ENCODE results near the gene RAB3B. TPM values are rescaled to one million over a fixed set of nuclear protein-coding genes. Genes with fewer than 3 reads are reported as not detected.
A peak's percentile ranks its signal among the peaks of the same experiment; 100 is the strongest.
"Not testable (repeated sequence)": the region's sequence is repeated elsewhere in the genome, so short reads cannot be mapped to it uniquely, and the experiment has no call there.

The RAB3B gene
- total and polyA plus RNA-seq, 4 experiments from 2014 or later: 0.06 TPM; not detected in 2

DNA sequence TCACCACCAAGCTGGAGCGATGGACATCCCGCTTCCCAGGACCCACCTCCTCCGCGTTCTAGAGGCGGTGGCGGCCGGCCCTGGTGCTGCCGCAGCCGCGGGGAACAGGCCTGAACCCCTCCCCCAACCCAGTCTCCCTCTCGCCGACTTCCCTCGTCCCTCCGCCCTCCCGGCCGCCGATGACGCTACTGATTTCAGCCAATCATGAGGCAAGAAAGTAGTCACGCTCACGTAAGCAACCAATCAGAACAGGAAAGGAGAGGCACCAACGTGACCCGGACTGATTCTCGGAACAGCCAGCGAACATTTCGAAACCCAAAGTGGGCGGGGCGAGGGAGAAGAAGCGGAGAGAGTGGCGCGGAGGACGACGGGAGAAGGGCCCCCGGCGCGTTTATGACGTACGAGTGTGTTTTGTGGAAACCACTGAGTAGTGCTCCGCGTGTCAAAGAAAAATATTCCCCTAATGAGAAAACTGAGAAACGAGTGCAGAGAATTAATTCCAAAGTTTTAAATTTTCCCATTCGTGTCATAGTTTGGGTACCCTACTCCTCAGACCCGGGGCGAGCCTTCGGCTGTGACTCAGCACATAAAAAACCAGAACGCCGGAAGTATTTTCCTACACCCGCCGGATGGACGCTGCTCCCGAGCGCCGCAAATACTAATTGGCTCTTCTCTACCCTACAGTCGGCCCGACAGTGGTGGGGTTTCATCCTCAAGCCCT lies 111.7 kb downstream of the RAB3B start, which contains the start of gene NRDC:
Gene NRDC (minus strand): TSS at position 112 of the 721 bp plus-strand sequence. CDS start 112 bp downstream, outside the sequence.
- H3K9me3 ChIP-seq (ENCODE audit: control insufficient read depth in 1 of 2, low read length in 2 of 2): no peaks in the 10 kb centered on the region
- DNase-seq: peak; percentile 99 to 100 (median 100)
- Mint-ChIP-seq H3K36me3 (peaks cover 0 to 5% of the 10 kb centered on the region in 2 donors), H3K27me3 (peaks cover 11 to 12% of the 10 kb centered on the region in 2 donors), H3K27ac (no peak within 1 kb of the TSS), H3K4me3 (no peak within 1 kb of the TSS), H3K4me1 (peaks cover 0 to 25% (median 10%) of the 10 kb centered on the region in 4 donors), H3K9me3 (no peaks in the 10 kb centered on the region)
- no peaks in the 10 kb centered on the region for H3K36me3 ChIP-seq (ENCODE audit: insufficient read depth, low read length)
- H3K4me1 ChIP-seq (ENCODE audit: insufficient read depth, low read length): peaks cover 42% of the 10 kb centered on the region
- no peaks in the 10 kb centered on the region for H3K27me3 ChIP-seq (ENCODE audit: insufficient read depth, low read length)
- H3K4me3 ChIP-seq (ENCODE audit: low read length in 2 of 2): peak within 1 kb of the TSS; percentile 92 to 96
- ChIA-PET CTCF (ENCODE audit: partially characterized antibody) (interaction anchor here (1.5 kb wide), 1 partner anchor 18 kb away, joined by 10 read pairs; no protein-coding TSS in a partner anchor), POLR2A (ENCODE audit: partially characterized antibody) (interaction anchor here (0.6 to 2.3 kb wide), 11 partner anchors 9 to 674 kb away, joined by 3 to 13 read pairs (median 4); partner anchors contain the start of genes KTI12 and TUT4)
- H3K27ac ChIP-seq (ENCODE audit: low read depth, low read length): peak within 1 kb of the TSS; percentile 94
- intact Hi-C loops (cut with micrococcal nuclease): loop anchor here (1.0 to 5.0 kb wide), 8 partner anchors 150 to 1359 kb away; partner anchors contain the start of genes BTF3L4, EPS15, KTI12 and MAGOH

DNA sequence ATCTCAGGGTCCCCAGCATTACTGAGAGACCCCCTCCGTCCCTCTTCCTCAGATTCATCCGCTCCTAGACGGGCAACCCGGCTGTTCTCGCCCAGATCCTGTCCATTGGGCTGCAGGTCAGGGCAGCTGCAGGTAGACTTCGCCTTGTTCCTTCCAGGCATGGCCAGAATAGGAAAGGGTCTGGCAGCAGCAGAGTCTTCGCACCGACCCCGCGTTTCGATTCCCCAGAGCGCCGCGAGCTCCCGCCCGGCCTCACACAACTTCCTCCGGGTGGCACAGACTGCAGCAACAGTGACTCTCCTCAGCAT lies 112.2 kb downstream of the RAB3B start:
- ChIA-PET CTCF (ENCODE audit: partially characterized antibody) (no interaction called here), POLR2A (ENCODE audit: partially characterized antibody) (interaction anchor here (0.7 to 2.3 kb wide), 5 partner anchors 9 to 675 kb away, joined by 3 to 9 read pairs (median 4); partner anchors contain the start of genes KTI12 and TUT4)
- H3K36me3 ChIP-seq (ENCODE audit: insufficient read depth, low read length): no peaks in the 10 kb centered on the region
- Mint-ChIP-seq H3K36me3 (peaks cover 0 to 5% of the 10 kb centered on the region in 2 donors), H3K27ac (no peak overlapping the region), H3K9me3 (no peaks in the 10 kb centered on the region), H3K4me3 (no peak overlapping the region), H3K4me1 (peaks cover under 1 to 26% (median 11%) of the 10 kb centered on the region in 4 donors), H3K27me3 (peaks cover 9 to 10% of the 10 kb centered on the region in 2 donors)
- H3K27ac ChIP-seq (ENCODE audit: low read depth, low read length): peak overlapping the region; percentile 94
- no peaks in the 10 kb centered on the region for H3K9me3 ChIP-seq (ENCODE audit: control insufficient read depth in 1 of 2, low read length in 2 of 2)
- intact Hi-C loops (cut with micrococcal nuclease): loop anchor here (1.0 to 5.0 kb wide), 7 partner anchors 149 to 1359 kb away; partner anchors contain the start of genes EPS15, KTI12, MAGOH and ORC1
- peaks cover 42% of the 10 kb centered on the region for H3K4me1 ChIP-seq (ENCODE audit: insufficient read depth, low read length)
- H3K4me3 ChIP-seq (ENCODE audit: low read length in 2 of 2): peak overlapping the region; percentile 81 to 96
- no peak for DNase-seq
- H3K27me3 ChIP-seq (ENCODE audit: insufficient read depth, low read length): no peaks in the 10 kb centered on the region

- Histone ChIP-seq H3K9me3 (ENCODE audit: control insufficient read depth in 1 of 2, low read length in 2 of 2) (no peaks in the 10 kb centered on the region), H3K4me3 (ENCODE audit: low read length in 2 of 2) (peak overlapping the region; percentile 81 to 96), H3K36me3 (ENCODE audit: insufficient read depth, low read length) (no peaks in the 10 kb centered on the region), H3K27me3 (ENCODE audit: insufficient read depth, low read length) (no peaks in the 10 kb centered on the region), H3K4me1 (ENCODE audit: insufficient read depth, low read length) (peaks cover 46% of the 10 kb centered on the region), H3K27ac (ENCODE audit: low read depth, low read length) (peak overlapping the region; percentile 94)
- intact Hi-C loops (cut with micrococcal nuclease): loop anchor here (1.0 to 5.0 kb wide), 7 partner anchors 149 to 1360 kb away; partner anchors contain the start of genes EPS15, KTI12, MAGOH and ORC1
- peaks cover 6 to 29% (median 17%) of the 10 kb centered on the region in 4 donors for H3K4me1 Mint-ChIP-seq
- no peak overlapping the region for H3K4me3 Mint-ChIP-seq
- peaks cover 3 to 4% of the 10 kb centered on the region in 2 donors for H3K27me3 Mint-ChIP-seq
- peaks cover 0 to 8% of the 10 kb centered on the region in 2 donors for H3K36me3 Mint-ChIP-seq
- ChIA-PET CTCF (ENCODE audit: partially characterized antibody) (interaction anchor here (0.9 kb wide), 1 partner anchor 12 kb away, joined by 3 read pairs; no protein-coding TSS in a partner anchor), POLR2A (ENCODE audit: partially characterized antibody) (interaction anchor here (0.7 to 2.3 kb wide), 6 partner anchors 8 to 676 kb away, joined by 3 to 9 read pairs (median 4); partner anchors contain the start of genes KTI12 and TUT4)
- DNase-seq: peak in 3 of 5 donors; percentile 6 to 15 (median 12)
- H3K9me3 Mint-ChIP-seq: no peaks in the 10 kb centered on the region
- H3K27ac Mint-ChIP-seq: no peak overlapping the region
Observed at GRCh38 chr1:51877434-51878307, 112.8 kb downstream of the RAB3B start.

- ChIA-PET POLR2A (ENCODE audit: partially characterized antibody) (interaction anchor here (1.1 kb wide), 1 partner anchor 17 kb away, joined by 3 read pairs; no protein-coding TSS in a partner anchor), CTCF (ENCODE audit: partially characterized antibody) (no interaction called here)
- Mint-ChIP-seq H3K9me3 (no peaks in the 10 kb centered on the region), H3K27me3 (no peaks in the 10 kb centered on the region), H3K27ac (peak overlapping the region in 1 of 7 donors; percentile 37), H3K36me3 (peaks cover 0 to 10% of the 10 kb centered on the region in 2 donors), H3K4me3 (peak overlapping the region; percentile 16 to 73 (median 52)), H3K4me1 (peaks cover 22 to 42% (median 29%) of the 10 kb centered on the region in 4 donors)
- intact Hi-C loops (cut with micrococcal nuclease): loop anchor here (5.0 kb wide), 3 partner anchors 359 to 1361 kb away; partner anchors contain the start of genes EPS15, MAGOH, ORC1 and PRPF38A
- Histone ChIP-seq H3K27me3 (ENCODE audit: insufficient read depth, low read length) (no peaks in the 10 kb centered on the region), H3K4me3 (ENCODE audit: low read length in 2 of 2) (no peak overlapping the region), H3K9me3 (ENCODE audit: control insufficient read depth in 1 of 2, low read length in 2 of 2) (no peaks in the 10 kb centered on the region), H3K36me3 (ENCODE audit: insufficient read depth, low read length) (no peaks in the 10 kb centered on the region), H3K27ac (ENCODE audit: low read depth, low read length) (no peak overlapping the region), H3K4me1 (ENCODE audit: insufficient read depth, low read length) (peaks cover 62% of the 10 kb centered on the region)
- no peak for DNase-seq
Observed at GRCh38 chr1:51875836-51876235, 114.7 kb downstream of the RAB3B start.

GRCh38 chr1:51875291-51875772 lies 115.2 kb downstream of the RAB3B start:
- Histone ChIP-seq H3K36me3 (ENCODE audit: insufficient read depth, low read length) (no peaks in the 10 kb centered on the region), H3K4me1 (ENCODE audit: insufficient read depth, low read length) (peaks cover 67% of the 10 kb centered on the region), H3K27ac (ENCODE audit: low read depth, low read length) (no peak overlapping the region), H3K9me3 (ENCODE audit: control insufficient read depth in 1 of 2, low read length in 2 of 2) (no peaks in the 10 kb centered on the region), H3K27me3 (ENCODE audit: insufficient read depth, low read length) (no peaks in the 10 kb centered on the region), H3K4me3 (ENCODE audit: low read length in 2 of 2) (no peak overlapping the region)
- Mint-ChIP-seq H3K4me3 (peak overlapping the region; percentile 11 to 73 (median 40)), H3K27ac (peak overlapping the region in 1 of 7 donors; percentile 74), H3K36me3 (peaks cover 0 to 10% of the 10 kb centered on the region in 2 donors), H3K27me3 (no peaks in the 10 kb centered on the region), H3K9me3 (no peaks in the 10 kb centered on the region), H3K4me1 (peaks cover 27 to 46% (median 32%) of the 10 kb centered on the region in 4 donors)
- DNase-seq: no peak
- intact Hi-C loops (cut with micrococcal nuclease): loop anchor here (5.0 kb wide), 3 partner anchors 358 to 1362 kb away; partner anchors contain the start of genes EPS15, MAGOH, ORC1 and PRPF38A
- POLR2A ChIA-PET (ENCODE audit: partially characterized antibody): interaction anchor here (1.1 kb wide), 1 partner anchor 16 kb away, joined by 3 read pairs; no protein-coding TSS in a partner anchor
- CTCF ChIA-PET (ENCODE audit: partially characterized antibody): no interaction called here

DNA sequence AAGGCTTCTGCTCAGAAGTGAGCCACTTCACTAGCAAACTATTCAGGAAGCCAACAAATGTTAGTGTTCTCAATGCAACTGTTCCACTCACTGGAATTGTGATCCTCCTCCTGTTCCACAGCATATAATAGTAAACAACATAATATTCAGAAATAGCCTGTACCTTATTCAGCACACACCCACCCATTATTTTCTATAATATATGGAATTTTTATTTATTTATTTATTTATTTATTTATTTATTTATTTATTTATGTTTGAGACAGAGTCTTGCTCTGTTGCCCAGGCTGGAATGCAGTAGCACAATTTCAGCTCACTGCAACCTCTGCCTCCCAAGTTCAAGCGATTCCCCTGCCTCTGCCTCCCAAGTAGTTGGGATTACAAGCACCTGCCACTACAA lies 117.2 kb downstream of the RAB3B start:
- peaks cover 70% of the 10 kb centered on the region for H3K4me1 ChIP-seq (ENCODE audit: insufficient read depth, low read length)
- intact Hi-C loops (cut with micrococcal nuclease); DNase-seq; POLR2A ChIA-PET (ENCODE audit: partially characterized antibody); H3K36me3 ChIP-seq (ENCODE audit: insufficient read depth, low read length); CTCF ChIA-PET (ENCODE audit: partially characterized antibody); H3K4me3 ChIP-seq (ENCODE audit: low read length in 2 of 2); H3K27me3 ChIP-seq (ENCODE audit: insufficient read depth, low read length); H3K9me3 Mint-ChIP-seq; H3K27me3 Mint-ChIP-seq; H3K9me3 ChIP-seq (ENCODE audit: control insufficient read depth in 1 of 2, low read length in 2 of 2); H3K27ac ChIP-seq (ENCODE audit: low read depth, low read length): not testable (repeated sequence)
- H3K27ac Mint-ChIP-seq: peak overlapping the region in 1 of 7 donors; percentile 37
- peaks cover 32 to 51% (median 44%) of the 10 kb centered on the region in 4 donors for H3K4me1 Mint-ChIP-seq
- peaks cover 0 to 10% of the 10 kb centered on the region in 2 donors for H3K36me3 Mint-ChIP-seq
- H3K4me3 Mint-ChIP-seq: peak overlapping the region in 1 of 8 donors; percentile 53
